K562 (cell line): Measurements from ENCODE around the gene SLA2. TPM values are rescaled to one million over a fixed set of nuclear protein-coding genes. Genes with fewer than 3 reads are reported as not detected.

Experiments
- ATAC-seq: fragments of 200-7000 bp; cut with Tn5 transposase; 3 replicates; pipeline ENCODE4 v1.9.1; 2020; ENCODE audit warnings: moderate library complexity
- BruUV-seq: library from RNA; stranded (reverse); fragments of 400-500 nt; replicated peaks from 2 replicates; lab custom pipeline; 2021; lab: Mats Ljungman, UMichigan
- CTCF ChIA-PET: fragments of 300-600 bp; formaldehyde crosslinking; extraction: SDS; loops from one replicate; lab custom pipeline; 2021; ENCODE audit warnings: low intra/inter-chr PET ratio; lab: Yijun Ruan, JAX
- POLR2A ChIA-PET: fragments of 300-600, 350-650 bp; sonication (Branson Sonifier 250); formaldehyde crosslinking; extraction: SDS; loops from one replicate; lab custom pipeline; 2021; ENCODE audit warnings: antibody characterized with exemption, inconsistent platforms; lab: Yijun Ruan, JAX
- DNase-seq, 4 experiments: peaks; one replicate each; pipeline versions ENCODE4 v3.0.0 to v3.0.0-alpha.2; 2011 to 2018; ENCODE audit warnings: low spot score in 3 of 4, mixed read lengths in 3 of 4; ENCODE audit errors: extremely low read depth in 1 of 4
- FAIRE-seq: peaks from 2 replicates; lab custom pipeline; 2011; peaks lifted over from hg19 to GRCh38; lab: Jason Lieb, UNC
- H2AFZ ChIP-seq: 2 replicates; pipeline ENCODE4 v1.6.0; 2011; ENCODE audit warnings: low read depth, low read length, control low read depth, inconsistent platforms
- H3K27ac ChIP-seq: fragments of 200-600 bp; 3 replicates; pipeline ENCODE4 v1.8.0; 2011; ENCODE audit warnings: low read depth, mild to moderate bottlenecking, control low read depth, inconsistent platforms, low read length, moderate library complexity, mixed read lengths; ENCODE audit errors: extremely low read depth
- H3K27me3 ChIP-seq, 2 experiments: fragments of 300-600 bp in 1 of 2; 2 replicates in 1 of 2; 3 replicates in 1 of 2; pipeline versions ENCODE4 v1.6.0 to v1.8.0; 2011; ENCODE audit warnings: inconsistent platforms in 2 of 2, low read length in 2 of 2, mild to moderate bottlenecking in 1 of 2, mixed read lengths in 1 of 2, moderate library complexity in 1 of 2; ENCODE audit not compliant: control insufficient read depth in 2 of 2, insufficient read depth in 2 of 2
- H3K36me3 ChIP-seq: fragments of 300-600 bp; 3 replicates; pipeline ENCODE4 v1.8.0; 2011; ENCODE audit warnings: mild to moderate bottlenecking, low read length, inconsistent platforms; ENCODE audit not compliant: control insufficient read depth, insufficient read depth
- H3K4me1 ChIP-seq, 2 experiments: fragments of 200-600 bp in 1 of 2; replicated peaks in 1 of 2; 2 replicates in 1 of 2; 3 replicates in 1 of 2; pipeline versions ENCODE4 v1.5.1 to v1.8.0; 2011; ENCODE audit warnings: inconsistent platforms in 2 of 2, low read length in 2 of 2, mild to moderate bottlenecking in 1 of 2, mixed read lengths in 1 of 2, moderate library complexity in 1 of 2; ENCODE audit not compliant: control insufficient read depth in 2 of 2, insufficient read depth in 2 of 2
- H3K4me2 ChIP-seq: 2 replicates; pipeline ENCODE4 v1.6.1; 2011; ENCODE audit warnings: low read length, control low read depth, inconsistent platforms, mixed read lengths; ENCODE audit not compliant: insufficient read depth
- H3K4me3 ChIP-seq: fragments of 200-600 bp; sonication (generic), shearing (Covaris generic); 2 replicates; pipeline ENCODE4 v1.5.1; 2016; ENCODE audit warnings: control low read depth, inconsistent platforms
- H3K79me2 ChIP-seq: fragments of 200-600 bp; 3 replicates; pipeline ENCODE4 v1.8.0; 2011; ENCODE audit warnings: low read length, inconsistent platforms; ENCODE audit not compliant: control insufficient read depth, insufficient read depth
- H3K9ac ChIP-seq, 2 experiments: 2 replicates each; pipeline versions ENCODE4 v1.6.0 to v1.6.1; 2011; ENCODE audit warnings: low read depth in 2 of 2, low read length in 2 of 2, control low read depth in 1 of 2, inconsistent platforms in 1 of 2, mild to moderate bottlenecking in 1 of 2, mixed read lengths in 1 of 2; ENCODE audit not compliant: insufficient read depth in 1 of 2
- H3K9me1 ChIP-seq: one replicate; pipeline ENCODE4 v1.6.0; 2011; ENCODE audit warnings: inconsistent platforms, mild to moderate bottlenecking, low read length, moderate library complexity; ENCODE audit not compliant: control insufficient read depth, insufficient read depth
- H3K9me3 ChIP-seq: replicated peaks from 2 replicates; pipeline ENCODE4 v1.5.1; 2011; ENCODE audit warnings: low read depth, low read length, inconsistent platforms; ENCODE audit not compliant: control insufficient read depth, insufficient read depth
- H4K20me1 ChIP-seq: replicated peaks from 2 replicates; pipeline ENCODE4 v1.6.1; 2011; ENCODE audit warnings: low read length, inconsistent platforms, mixed read lengths; ENCODE audit not compliant: control insufficient read depth, insufficient read depth
- BACH1 ChIP-seq: fragments of 200-800 bp; sonication (Bioruptor generic); IDR thresholded peaks from 2 replicates; pipeline ENCODE4 v1.6.1; 2016; ENCODE audit warnings: missing genetic modification characterization, missing compliant biosample characterization
- BMI1 ChIP-seq: fragments of 150-350 bp; IDR thresholded peaks from 2 replicates; pipeline ENCODE4 v1.6.1; 2014; ENCODE audit warnings: low read length
- CBFB ChIP-seq: sonication (generic); formaldehyde crosslinking; IDR thresholded peaks from 2 replicates; pipeline ENCODE4 v1.4.0; 2020; ENCODE audit warnings: mild to moderate bottlenecking, missing genetic modification reagents
- MLX ChIP-seq, 2 experiments: fragments of 450-650 bp in 1 of 2; sonication (generic) in 1 of 2; formaldehyde crosslinking; conservative IDR thresholded peaks; 2 replicates each; pipeline versions ENCODE4 v1.4.0 to v1.8.1; 2020 to 2022; ENCODE audit warnings: mild to moderate bottlenecking in 1 of 2, missing genetic modification reagents in 1 of 2
- TCFL5 ChIP-seq: fragments of 250-450 bp; sonication (Bioruptor Pico); conservative IDR thresholded peaks from 2 replicates; pipeline ENCODE4 v1.6.1; 2021; ENCODE audit warnings: mild to moderate bottlenecking, moderate library complexity, matching md5 sums
- ZNF507 ChIP-seq: conservative IDR thresholded peaks from 2 replicates; pipeline ENCODE4 v1.6.1; 2017; ENCODE audit warnings: missing genetic modification characterization, missing compliant biosample characterization
- ZNF583 ChIP-seq: fragments of 250-450 bp; sonication (Bioruptor Pico); IDR thresholded peaks from 2 replicates; pipeline ENCODE4 v1.4.0; 2020
- ZNF592 ChIP-seq: fragments of 450-650 bp; IDR thresholded peaks from 2 replicates; pipeline ENCODE4 v1.6.1; 2017; ENCODE audit warnings: antibody characterized with exemption, mild to moderate bottlenecking
- ZNF644 ChIP-seq: fragments of 200-800 bp; sonication (Bioruptor generic); IDR thresholded peaks from 2 replicates; pipeline ENCODE4 v1.6.1; 2016; ENCODE audit warnings: low read depth, missing genetic modification characterization, missing compliant biosample characterization
- WGBS: fragments of 100-300 bp; shearing (Covaris generic); methylation state at CpG from one replicate; pipeline ENCODE4 v1.1.6; 2016; ENCODE audit warnings: low coverage, mixed read lengths; ENCODE audit not compliant: insufficient coverage; ENCODE audit errors: missing lambda C conversion rate; 5-methylcytosine and 5-hydroxymethylcytosine counted together
- in situ Hi-C: fragments of 300-500 bp; cut with MboI; formaldehyde crosslinking; loops from 4 replicates; pipeline ENCODE4 v1.15.0; 2018; ENCODE audit warnings: inconsistent platforms, mixed read lengths
- intact Hi-C: fragments of 100-400 bp; cut with micrococcal nuclease; formaldehyde crosslinking; loops from 2 replicates; pipeline ENCODE4 v1.14.2; 2022
- polyA plus RNA-seq, 8 experiments: library from polyadenylated mRNA; depleted of rRNA in 4 of 8; stranded (reverse) in 5 of 8; unstranded in 3 of 8; fragments of >200 nt; fragmentation: Nextera tagmentation in 2 of 8; fragmentation: Illumina TruSeq in 1 of 8; extraction: Ambion mirVana in 2 of 8; extraction: Trizol in 1 of 8; gene quantifications; 2 replicates each; pipeline versions ENCODE4 v1.2.1 to v1.2.3, GENCODE V29; 2011 to 2014; ENCODE audit warnings: inconsistent platforms in 1 of 8, missing spikeins in 1 of 8
- total RNA-seq, 7 experiments: library from RNA; depleted of rRNA in 6 of 7; stranded (reverse); fragments of >200 nt in 6 of 7; fragmentation: Illumina TruSeq in 2 of 7; extraction: Trizol in 2 of 7; gene quantifications; 2 replicates each; pipeline versions ENCODE4 v1.2.1 to v1.2.3, GENCODE V29; 2011 to 2021; ENCODE audit warnings: low replicate concordance in 1 of 7
- TF ChIP-seq, protein P1 (sequence below), 3 experiments: fragments of 200-800 bp in 1 of 3; fragments of 250-450 bp in 1 of 3; fragments of 450-650 bp in 1 of 3; sonication (Bioruptor Pico) in 1 of 3; sonication (Bioruptor generic) in 1 of 3; formaldehyde crosslinking in 1 of 3; IDR thresholded peaks; 2 replicates each; pipeline versions ENCODE4 v1.6.1 to v1.8.0; 2016 to 2022; ENCODE audit warnings: mild to moderate bottlenecking in 2 of 3, missing genetic modification characterization in 2 of 3, missing compliant biosample characterization in 1 of 3, moderate library complexity in 1 of 3
- TF ChIP-seq, protein P2 (sequence below): fragments of 450-650 bp; IDR thresholded peaks from one replicate; pipeline ENCODE4 v1.6.1; 2018; ENCODE audit warnings: mild to moderate bottlenecking, moderate library complexity; ENCODE audit not compliant: partially characterized antibody

SLA2 gene
- total and polyA plus RNA-seq, 9 of the 15 experiments (the other 6 are each of a cell fraction or from before 2014, with no cell fraction given), result 0.07 TPM; not detected in 7

GRCh38 chr20:36645353-36645752 lies 643 bp downstream of the SLA2 start (continued):
- TF ChIP-seq ZNF507 (tag) (no peak), ZNF644 (tag) (no peak)
- TF ChIP-seq, protein P1, sequence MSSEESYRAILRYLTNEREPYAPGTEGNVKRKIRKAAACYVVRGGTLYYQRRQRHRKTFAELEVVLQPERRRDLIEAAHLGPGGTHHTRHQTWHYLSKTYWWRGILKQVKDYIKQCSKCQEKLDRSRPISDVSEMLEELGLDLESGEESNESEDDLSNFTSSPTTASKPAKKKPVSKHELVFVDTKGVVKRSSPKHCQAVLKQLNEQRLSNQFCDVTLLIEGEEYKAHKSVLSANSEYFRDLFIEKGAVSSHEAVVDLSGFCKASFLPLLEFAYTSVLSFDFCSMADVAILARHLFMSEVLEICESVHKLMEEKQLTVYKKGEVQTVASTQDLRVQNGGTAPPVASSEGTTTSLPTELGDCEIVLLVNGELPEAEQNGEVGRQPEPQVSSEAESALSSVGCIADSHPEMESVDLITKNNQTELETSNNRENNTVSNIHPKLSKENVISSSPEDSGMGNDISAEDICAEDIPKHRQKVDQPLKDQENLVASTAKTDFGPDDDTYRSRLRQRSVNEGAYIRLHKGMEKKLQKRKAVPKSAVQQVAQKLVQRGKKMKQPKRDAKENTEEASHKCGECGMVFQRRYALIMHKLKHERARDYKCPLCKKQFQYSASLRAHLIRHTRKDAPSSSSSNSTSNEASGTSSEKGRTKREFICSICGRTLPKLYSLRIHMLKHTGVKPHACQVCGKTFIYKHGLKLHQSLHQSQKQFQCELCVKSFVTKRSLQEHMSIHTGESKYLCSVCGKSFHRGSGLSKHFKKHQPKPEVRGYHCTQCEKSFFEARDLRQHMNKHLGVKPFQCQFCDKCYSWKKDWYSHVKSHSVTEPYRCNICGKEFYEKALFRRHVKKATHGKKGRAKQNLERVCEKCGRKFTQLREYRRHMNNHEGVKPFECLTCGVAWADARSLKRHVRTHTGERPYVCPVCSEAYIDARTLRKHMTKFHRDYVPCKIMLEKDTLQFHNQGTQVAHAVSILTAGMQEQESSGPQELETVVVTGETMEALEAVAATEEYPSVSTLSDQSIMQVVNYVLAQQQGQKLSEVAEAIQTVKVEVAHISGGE (CRISPR knock-in tag; IDR thresholded peaks at IDR 0.05), result no peak
- TF ChIP-seq, all 486 proteins: peak for 0

- FAIRE-seq, result no peak
- Histone ChIP-seq H3K27me3 (no peaks in the 10 kb centered on the region), H3K27ac (no peak overlapping the region), H3K4me1 (no peaks in the 10 kb centered on the region; a peak in 3 of 5 replicates), H3K79me2 (no peaks in the 10 kb centered on the region), H4K20me1 (no peaks in the 10 kb centered on the region), H3K9me3 (no peaks in the 10 kb centered on the region), H3K9ac (no peak overlapping the region), H3K9me1 (no peaks in the 10 kb centered on the region), H3K36me3 (no peaks in the 10 kb centered on the region), H2AFZ (no peak overlapping the region), H3K4me3 (no peak overlapping the region), H3K4me2 (no peak overlapping the region)
- no TSS peak for BruUV-seq
- intact Hi-C loops, result no loop called here
- POLR2A ChIA-PET, result interaction anchor here (1.0 kb wide), 1 partner anchor 10 kb away, joined by 3 read pairs; no protein-coding TSS in a partner anchor
- 51% methylated on average over 7 of the region's 7 CpGs for WGBS
- TF ChIP-seq ZNF583, result no peak
- TF ChIP-seq BACH1 (tag), result no peak
- no peak for TF ChIP-seq MLX (CRISPR knock-in tag; conservative IDR thresholded peaks at IDR 0.05)
- TF ChIP-seq BMI1, result no peak
- TF ChIP-seq, protein P2, sequence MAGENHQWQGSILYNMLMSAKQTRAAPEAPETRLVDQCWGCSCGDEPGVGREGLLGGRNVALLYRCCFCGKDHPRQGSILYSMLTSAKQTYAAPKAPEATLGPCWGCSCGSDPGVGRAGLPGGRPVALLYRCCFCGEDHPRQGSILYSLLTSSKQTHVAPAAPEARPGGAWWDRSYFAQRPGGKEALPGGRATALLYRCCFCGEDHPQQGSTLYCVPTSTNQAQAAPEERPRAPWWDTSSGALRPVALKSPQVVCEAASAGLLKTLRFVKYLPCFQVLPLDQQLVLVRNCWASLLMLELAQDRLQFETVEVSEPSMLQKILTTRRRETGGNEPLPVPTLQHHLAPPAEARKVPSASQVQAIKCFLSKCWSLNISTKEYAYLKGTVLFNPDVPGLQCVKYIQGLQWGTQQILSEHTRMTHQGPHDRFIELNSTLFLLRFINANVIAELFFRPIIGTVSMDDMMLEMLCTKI, result no peak
- TF ChIP-seq CBFB (CRISPR knock-in tag), result no peak
- TF ChIP-seq TCFL5, result no peak
- no peak for TF ChIP-seq ZNF592
- DNase-seq, result no peak
- in situ Hi-C loops, result no loop called here
- no peak for ATAC-seq
- CTCF ChIA-PET, result no interaction called here
These were observed 1.3 kb downstream of the SLA2 start for GRCh38 chr20:36644706-36645095.
